Chondrocyte (in vitro differentiated cells): ENCODE results near the gene ARHGAP24. TPM values are rescaled to one million over a fixed set of nuclear protein-coding genes. Genes with fewer than 3 reads are reported as not detected.
"Not testable (repeated sequence)": the region's sequence is repeated elsewhere in the genome, so short reads cannot be mapped to it uniquely, and the experiment has no call there.

ENCODE experiments used
- DNase-seq: peaks from one replicate; pipeline ENCODE4 v3.0.0; 2021; ENCODE audit warnings: mixed read lengths, low spot score
- H3K27ac Mint-ChIP-seq: one replicate; pipeline ENCODE4 v1.8.0; 2021; ENCODE audit warnings: mild to moderate bottlenecking, moderate library complexity, mixed read lengths; ENCODE audit not compliant: unreplicated experiment
- H3K27me3 Mint-ChIP-seq: 2 replicates; pipeline ENCODE4 v1.8.0; 2021; ENCODE audit warnings: low read depth, mixed read lengths
- H3K36me3 Mint-ChIP-seq: 2 replicates; pipeline ENCODE4 v1.8.0; 2021; ENCODE audit warnings: low read depth, mixed read lengths
- H3K4me1 Mint-ChIP-seq: 2 replicates; pipeline ENCODE4 v1.8.0; 2021; ENCODE audit warnings: low read depth, mild to moderate bottlenecking, mixed read lengths
- H3K4me3 Mint-ChIP-seq: one replicate; pipeline ENCODE4 v1.8.0; 2021; ENCODE audit warnings: mild to moderate bottlenecking, moderate library complexity, mixed read lengths; ENCODE audit not compliant: unreplicated experiment
- H3K9me3 Mint-ChIP-seq: 2 replicates; pipeline ENCODE4 v1.8.0; 2021; ENCODE audit warnings: low read depth, mixed read lengths
- total RNA-seq: library from RNA; stranded (reverse); gene quantifications from 3 replicates; pipeline ENCODE4 v1.2.1, GENCODE V29; 2021
- TF ChIP-seq, protein P1 (sequence below): fragments of 200-600 bp; sonication (generic); IDR thresholded peaks from 2 replicates; pipeline ENCODE4 v1.5.0; 2021; ENCODE audit warnings: antibody characterized with exemption, mild to moderate bottlenecking, moderate library complexity

Gene ARHGAP24
- total RNA-seq, 1 donor from 2014 or later = 22.0 TPM

DNA sequence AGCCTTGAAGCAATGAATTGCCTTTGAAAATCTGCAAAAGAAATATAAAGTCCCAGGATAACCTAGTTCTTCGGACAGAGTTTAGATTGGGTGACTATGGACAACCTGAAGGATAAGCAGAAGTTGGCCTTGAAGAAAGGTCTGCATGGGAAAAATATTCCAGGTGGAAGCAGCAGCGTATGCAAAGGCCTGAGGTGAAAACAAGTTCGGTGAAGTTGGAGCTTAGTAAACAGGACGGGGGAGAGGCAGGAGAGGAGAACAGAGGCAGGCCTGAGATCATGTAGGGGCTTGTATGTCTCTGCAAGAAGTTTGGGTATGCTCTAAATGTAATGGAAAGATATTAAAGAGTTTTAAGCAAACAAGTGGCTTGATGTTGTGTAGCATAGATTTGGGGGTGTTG, 176.0 kb downstream of the ARHGAP24 start:
- Mint-ChIP-seq H3K36me3 (no peaks in the 10 kb centered on the region), H3K9me3 (no peaks in the 10 kb centered on the region), H3K4me3 (no peak overlapping the region), H3K4me1 (no peaks in the 10 kb centered on the region), H3K27me3 (no peaks in the 10 kb centered on the region), H3K27ac (no peak overlapping the region)
- DNase-seq = no peak
- TF ChIP-seq, protein P1, sequence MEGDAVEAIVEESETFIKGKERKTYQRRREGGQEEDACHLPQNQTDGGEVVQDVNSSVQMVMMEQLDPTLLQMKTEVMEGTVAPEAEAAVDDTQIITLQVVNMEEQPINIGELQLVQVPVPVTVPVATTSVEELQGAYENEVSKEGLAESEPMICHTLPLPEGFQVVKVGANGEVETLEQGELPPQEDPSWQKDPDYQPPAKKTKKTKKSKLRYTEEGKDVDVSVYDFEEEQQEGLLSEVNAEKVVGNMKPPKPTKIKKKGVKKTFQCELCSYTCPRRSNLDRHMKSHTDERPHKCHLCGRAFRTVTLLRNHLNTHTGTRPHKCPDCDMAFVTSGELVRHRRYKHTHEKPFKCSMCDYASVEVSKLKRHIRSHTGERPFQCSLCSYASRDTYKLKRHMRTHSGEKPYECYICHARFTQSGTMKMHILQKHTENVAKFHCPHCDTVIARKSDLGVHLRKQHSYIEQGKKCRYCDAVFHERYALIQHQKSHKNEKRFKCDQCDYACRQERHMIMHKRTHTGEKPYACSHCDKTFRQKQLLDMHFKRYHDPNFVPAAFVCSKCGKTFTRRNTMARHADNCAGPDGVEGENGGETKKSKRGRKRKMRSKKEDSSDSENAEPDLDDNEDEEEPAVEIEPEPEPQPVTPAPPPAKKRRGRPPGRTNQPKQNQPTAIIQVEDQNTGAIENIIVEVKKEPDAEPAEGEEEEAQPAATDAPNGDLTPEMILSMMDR = no peak

DNA sequence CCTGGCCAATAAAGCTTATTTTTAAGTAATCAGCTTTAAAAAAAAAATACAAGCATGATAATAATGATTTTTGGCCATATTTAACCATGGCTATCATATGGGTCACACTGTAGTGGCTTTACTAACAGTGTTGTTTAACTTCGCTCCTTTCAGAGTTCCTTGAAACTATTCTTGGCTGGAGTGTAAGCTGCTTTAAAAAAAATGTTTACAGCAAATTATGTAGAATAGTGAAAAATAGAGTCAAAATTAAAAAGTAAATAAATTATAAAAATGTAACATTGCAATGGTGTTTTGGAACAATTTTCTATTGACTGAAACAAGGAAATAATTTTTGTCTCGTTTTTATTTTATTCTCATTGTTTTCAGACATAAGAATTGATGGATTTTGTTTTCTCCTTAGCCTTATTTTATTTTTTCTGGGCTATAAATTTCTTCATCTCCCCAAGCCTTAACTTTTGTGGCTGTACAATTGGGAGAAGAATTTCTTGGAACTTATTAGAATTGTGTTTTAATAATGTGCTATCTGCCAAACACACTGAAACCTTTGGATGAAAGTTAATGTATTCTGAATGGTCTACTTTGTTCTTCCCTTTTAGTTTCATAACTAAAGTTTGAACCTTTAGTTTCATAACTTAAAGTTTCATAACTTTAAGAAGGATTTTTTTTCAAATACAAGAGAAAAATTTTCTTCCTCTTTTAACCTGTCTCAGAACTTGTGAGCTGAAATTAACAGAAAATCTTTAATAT, 182.0 kb downstream of the ARHGAP24 start:
- DNase-seq = no peak
- H3K9me3 Mint-ChIP-seq = no peaks in the 10 kb centered on the region
- H3K27ac Mint-ChIP-seq = no peak overlapping the region
- H3K4me3 Mint-ChIP-seq = no peak overlapping the region
- TF ChIP-seq, protein P1 = no peak
- H3K27me3 Mint-ChIP-seq = no peaks in the 10 kb centered on the region
- no peaks in the 10 kb centered on the region for H3K36me3 Mint-ChIP-seq
- no peaks in the 10 kb centered on the region for H3K4me1 Mint-ChIP-seq

DNA sequence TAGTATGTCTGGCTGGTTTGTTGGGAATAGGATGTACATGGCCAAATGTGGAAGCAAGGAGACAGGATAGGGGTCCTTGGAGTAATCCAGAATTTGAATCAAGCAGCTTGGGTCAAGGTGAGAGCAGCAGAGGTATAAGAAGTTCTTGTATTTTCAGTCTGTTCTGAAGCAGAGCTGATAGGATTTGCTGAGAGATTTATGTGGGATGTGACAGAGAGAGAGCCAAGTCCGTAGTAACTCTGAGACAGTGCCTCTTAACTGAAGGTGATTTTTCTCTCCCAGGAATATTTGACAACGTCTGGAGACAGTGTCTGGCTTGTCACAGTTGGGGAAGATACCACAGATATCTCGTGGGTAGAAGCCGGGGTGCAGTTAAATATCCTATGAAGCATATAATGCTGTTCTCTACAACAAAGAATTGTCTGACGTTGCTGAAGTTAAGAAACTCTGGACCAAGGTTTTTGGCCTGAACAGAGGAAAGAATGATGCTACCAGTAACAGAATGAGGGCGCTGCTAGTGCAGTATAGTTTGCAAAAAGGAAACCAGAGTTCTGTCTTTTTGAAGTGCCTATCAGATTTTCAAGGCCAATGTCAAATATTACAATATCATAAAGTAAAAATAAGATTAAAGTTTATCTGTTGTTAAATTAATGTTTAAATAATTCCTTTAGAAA, 184.0 kb downstream of the ARHGAP24 start:
- DNase-seq = no peak
- H3K9me3 Mint-ChIP-seq = peaks cover 2% of the 10 kb centered on the region
- TF ChIP-seq, protein P1 = peak; percentile 20
- H3K4me1 Mint-ChIP-seq = no peaks in the 10 kb centered on the region
- H3K4me3 Mint-ChIP-seq = no peak overlapping the region
- no peaks in the 10 kb centered on the region for H3K27me3 Mint-ChIP-seq
- H3K36me3 Mint-ChIP-seq = no peaks in the 10 kb centered on the region
- no peak overlapping the region for H3K27ac Mint-ChIP-seq

DNA sequence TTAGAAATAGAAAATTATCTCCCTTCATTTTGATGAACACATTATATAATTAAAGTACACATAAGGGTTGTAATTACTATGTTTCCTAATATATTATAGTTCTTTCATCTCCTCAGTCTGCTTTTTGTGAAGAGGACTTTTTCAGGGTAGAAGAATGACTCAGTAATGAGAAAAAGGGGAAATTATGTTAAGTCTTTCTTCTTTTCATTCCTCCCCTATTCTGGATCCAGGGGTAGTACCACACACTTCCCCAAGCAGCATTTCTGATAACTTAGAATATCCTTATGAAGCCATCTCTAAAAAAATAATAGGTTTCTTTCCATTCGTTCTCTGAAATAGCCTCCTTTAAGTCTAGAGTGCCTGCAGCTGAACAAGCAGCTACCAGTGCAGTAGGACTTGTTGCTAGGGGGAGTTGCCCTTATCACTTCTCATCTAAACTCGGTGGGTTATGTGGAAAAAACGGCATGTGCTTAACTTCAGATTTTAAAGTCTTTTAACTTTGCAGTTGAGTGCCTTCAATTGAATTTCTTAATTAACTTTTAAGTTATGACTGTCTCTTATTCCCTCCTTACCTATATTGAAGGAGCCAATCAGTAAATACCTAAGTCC, 184.8 kb downstream of the ARHGAP24 start:
- DNase-seq = no peak
- Mint-ChIP-seq H3K4me3 (no peak overlapping the region), H3K9me3 (peaks cover 6% of the 10 kb centered on the region), H3K27ac (no peak overlapping the region), H3K36me3 (peaks cover 2% of the 10 kb centered on the region), H3K27me3 (peaks cover 2% of the 10 kb centered on the region), H3K4me1 (no peaks in the 10 kb centered on the region)
- TF ChIP-seq, protein P1 = no peak

DNA sequence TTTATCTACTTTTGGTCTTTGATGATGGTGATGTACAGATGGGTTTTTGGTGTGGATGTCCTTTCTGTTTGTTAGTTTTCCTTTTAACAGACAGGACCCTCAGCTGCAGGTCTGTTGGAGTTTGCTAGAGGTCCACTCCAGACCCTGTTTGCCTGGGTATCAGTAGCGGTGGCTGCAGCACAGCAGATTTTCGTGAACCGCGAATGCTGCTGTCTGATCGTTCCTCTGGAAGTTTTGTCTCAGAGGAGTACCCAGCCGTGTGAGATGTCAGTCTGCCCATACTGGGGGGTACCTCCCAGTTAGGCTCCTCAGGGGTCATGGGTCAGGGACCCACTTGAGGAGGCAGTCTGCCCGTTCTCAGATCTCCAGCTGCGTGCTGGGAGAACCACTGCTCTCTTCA, 191.7 kb downstream of the ARHGAP24 start:
- not testable (repeated sequence) for H3K36me3 Mint-ChIP-seq, H3K27me3 Mint-ChIP-seq, H3K4me1 Mint-ChIP-seq, H3K4me3 Mint-ChIP-seq, DNase-seq, H3K27ac Mint-ChIP-seq
- H3K9me3 Mint-ChIP-seq = peaks cover 23% of the 10 kb centered on the region
